Esophagus (tissue), 2 donors: Measurements from ENCODE around the gene EIF4G1. TPM values are rescaled to one million over a fixed set of nuclear protein-coding genes. Genes with fewer than 3 reads are reported as not detected.

Experiments used
- H3K27ac ChIP-seq, 2 donors: one replicate each; pipeline ENCODE4 v1.5.1; 2013; ENCODE audit warnings: low read depth in 2 of 2, mild to moderate bottlenecking in 2 of 2, inconsistent platforms in 1 of 2, low read length in 1 of 2, moderate library complexity in 1 of 2
- H3K27me3 ChIP-seq, 2 donors: one replicate each; pipeline ENCODE4 v1.6.1; 2013; ENCODE audit warnings: low read length in 2 of 2, control low read depth in 1 of 2, mild to moderate bottlenecking in 1 of 2; ENCODE audit not compliant: insufficient read depth in 2 of 2, control insufficient read depth in 1 of 2
- H3K36me3 ChIP-seq, 2 donors: one replicate each; pipeline ENCODE4 v1.6.1; 2013; ENCODE audit warnings: low read length in 1 of 2; ENCODE audit not compliant: control insufficient read depth in 2 of 2, insufficient read depth in 2 of 2
- H3K4me1 ChIP-seq, 2 donors: one replicate each; pipeline ENCODE4 v1.6.1; 2013; ENCODE audit warnings: low read length in 1 of 2; ENCODE audit not compliant: control insufficient read depth in 2 of 2, insufficient read depth in 2 of 2
- H3K4me3 ChIP-seq, 2 donors: one replicate each; pipeline ENCODE4 v1.5.1; 2013; ENCODE audit warnings: low read length in 2 of 2, mild to moderate bottlenecking in 2 of 2, low read depth in 1 of 2, moderate library complexity in 1 of 2
- H3K9me3 ChIP-seq, 2 donors: one replicate each; pipeline ENCODE4 v1.6.1; 2013; ENCODE audit warnings: mild to moderate bottlenecking in 2 of 2, low read depth in 1 of 2, low read length in 1 of 2, moderate library complexity in 1 of 2; ENCODE audit not compliant: control insufficient read depth in 2 of 2, insufficient read depth in 1 of 2
- WGBS, 2 donors: extraction: QIAGEN DNeasy Blood & Tissue Kit; methylation state at CpG; one replicate each; pipeline ENCODE4 v1.1.7; 2013; 5-methylcytosine and 5-hydroxymethylcytosine counted together
- polyA plus RNA-seq, 2 donors: library from polyadenylated mRNA; stranded (reverse); fragments of 200-250 nt; gene quantifications; one replicate each; pipeline ENCODE4 v1.2.3, GENCODE V29; 2013
- donor health status: healthy with polysubstance abuse.
- donor health status: Bipolar disorder and iron deficiency.

EIF4G1 gene
- polyA plus RNA-seq, 2 donors, result 222 to 257 TPM

GRCh38 chr3:184317201-184317600 is 2.8 kb downstream of the EIF4G1 start:
- Histone ChIP-seq H3K4me1 (peaks cover 0 to 28% of the 10 kb centered on the region in 2 donors), H3K27ac (peak overlapping the region; percentile 68 to 99), H3K27me3 (no peaks in the 10 kb centered on the region), H3K36me3 (peaks cover 7 to 36% of the 10 kb centered on the region in 2 donors), H3K9me3 (no peaks in the 10 kb centered on the region), H3K4me3 (peak overlapping the region; percentile 84)
- 45 to 58% methylated on average over 5 of the region's 5 CpGs for WGBS, 2 donors

GRCh38 chr3:184320104-184320445 is 5.7 kb downstream of the EIF4G1 start:
- Histone ChIP-seq H3K9me3 (no peaks in the 10 kb centered on the region), H3K4me3 (peak overlapping the region; percentile 49 to 54), H3K27ac (peak overlapping the region; percentile 98 to 99), H3K27me3 (no peaks in the 10 kb centered on the region), H3K36me3 (peaks cover 25 to 61% of the 10 kb centered on the region in 2 donors), H3K4me1 (peaks cover 0 to 28% of the 10 kb centered on the region in 2 donors)
- WGBS, 2 donors, result 0 to 6% methylated on average over 4 of the region's 4 CpGs

- Histone ChIP-seq H3K27me3 (no peaks in the 10 kb centered on the region), H3K36me3 (peaks cover 31 to 70% of the 10 kb centered on the region in 2 donors), H3K4me3 (no peak overlapping the region), H3K9me3 (no peaks in the 10 kb centered on the region), H3K27ac (peak overlapping the region in 1 of 2 donors; percentile 45), H3K4me1 (peaks cover 0 to 23% of the 10 kb centered on the region in 2 donors)
- WGBS, 2 donors, result 84 to 90% methylated on average over 5 of the region's 5 CpGs
Observed at GRCh38 chr3:184321666-184322065, 7.3 kb downstream of the EIF4G1 start.

GRCh38 chr3:184322731-184323487 is 8.5 kb downstream of the EIF4G1 start:
- peaks cover 0 to 13% of the 10 kb centered on the region in 2 donors for H3K4me1 ChIP-seq
- peaks cover 39 to 73% of the 10 kb centered on the region in 2 donors for H3K36me3 ChIP-seq
- WGBS, 2 donors, result 85 to 88% methylated on average over 20 of the region's 20 CpGs
- H3K27me3 ChIP-seq, result no peaks in the 10 kb centered on the region
- H3K9me3 ChIP-seq, result no peaks in the 10 kb centered on the region
- H3K27ac ChIP-seq, result peak overlapping the region in 1 of 2 donors; percentile 27
- no peak overlapping the region for H3K4me3 ChIP-seq

GRCh38 chr3:184323696-184324095 is 9.3 kb downstream of the EIF4G1 start:
- H3K4me3 ChIP-seq, result no peak overlapping the region
- 87 to 93% methylated on average over 8 of the region's 8 CpGs for WGBS, 2 donors
- H3K27ac ChIP-seq, result no peak overlapping the region

GRCh38 chr3:184325269-184325668 is 10.9 kb downstream of the EIF4G1 start:
- Histone ChIP-seq H3K27ac (no peak overlapping the region), H3K4me1 (peaks cover 0 to 6% of the 10 kb centered on the region in 2 donors), H3K36me3 (peaks cover 46 to 79% of the 10 kb centered on the region in 2 donors), H3K27me3 (no peaks in the 10 kb centered on the region), H3K9me3 (no peaks in the 10 kb centered on the region), H3K4me3 (no peak overlapping the region)
- 88 to 89% methylated on average over 13 of the region's 13 CpGs for WGBS, 2 donors

More at GRCh38 chr3:184323696-184324095, 9.3 kb downstream of the EIF4G1 start:
- peaks cover 45 to 80% of the 10 kb centered on the region in 2 donors for H3K36me3 ChIP-seq
- H3K4me1 ChIP-seq, result peaks cover 0 to 13% of the 10 kb centered on the region in 2 donors
- H3K9me3 ChIP-seq, result no peaks in the 10 kb centered on the region
- no peaks in the 10 kb centered on the region for H3K27me3 ChIP-seq

GRCh38 chr3:184325715-184326369 is 11.4 kb downstream of the EIF4G1 start:
- H3K4me3 ChIP-seq, result no peak overlapping the region
- no peak overlapping the region for H3K27ac ChIP-seq
- H3K36me3 ChIP-seq, result peaks cover 46 to 74% of the 10 kb centered on the region in 2 donors
- H3K9me3 ChIP-seq, result no peaks in the 10 kb centered on the region
- 67 to 70% methylated on average over 6 of the region's 6 CpGs for WGBS, 2 donors
- no peaks in the 10 kb centered on the region for H3K27me3 ChIP-seq
- H3K4me1 ChIP-seq, result peaks cover 0 to under 1% of the 10 kb centered on the region in 2 donors

- H3K4me3 ChIP-seq, result no peak overlapping the region
- no peaks in the 10 kb centered on the region for H3K9me3 ChIP-seq
- peaks cover 52 to 76% of the 10 kb centered on the region in 2 donors for H3K36me3 ChIP-seq
- peaks cover 0 to 2% of the 10 kb centered on the region in 2 donors for H3K4me1 ChIP-seq
- WGBS, 2 donors, result 94 to 95% methylated on average over 21 of the region's 21 CpGs
- no peak overlapping the region for H3K27ac ChIP-seq
- H3K27me3 ChIP-seq, result no peaks in the 10 kb centered on the region
Observed at GRCh38 chr3:184327171-184327570, 12.8 kb downstream of the EIF4G1 start.

- Histone ChIP-seq H3K4me1 (peaks cover 0 to 2% of the 10 kb centered on the region in 2 donors), H3K9me3 (no peaks in the 10 kb centered on the region), H3K4me3 (no peak overlapping the region), H3K27ac (no peak overlapping the region), H3K27me3 (no peaks in the 10 kb centered on the region), H3K36me3 (peaks cover 44 to 75% of the 10 kb centered on the region in 2 donors)
- WGBS, 2 donors, result 57 to 61% methylated on average over 3 of the region's 3 CpGs
Observed at GRCh38 chr3:184328516-184328915, 14.1 kb downstream of the EIF4G1 start.
